K562 (cell line): ENCODE measurements around the gene HDAC10. TPM values are rescaled to one million over a fixed set of nuclear protein-coding genes. Genes with fewer than 3 reads are reported as not detected.

Experiments
- ATAC-seq: fragments of 200-7000 bp; cut with Tn5 transposase; 3 replicates; pipeline ENCODE4 v1.9.1; 2020; ENCODE audit warnings: moderate library complexity
- BruUV-seq: library from RNA; stranded (reverse); fragments of 400-500 nt; replicated peaks from 2 replicates; lab custom pipeline; 2021; lab: Mats Ljungman, UMichigan
- CTCF ChIA-PET: fragments of 300-600 bp; formaldehyde crosslinking; extraction: SDS; loops from one replicate; lab custom pipeline; 2021; ENCODE audit warnings: low intra/inter-chr PET ratio; lab: Yijun Ruan, JAX
- POLR2A ChIA-PET: fragments of 300-600, 350-650 bp; sonication (Branson Sonifier 250); formaldehyde crosslinking; extraction: SDS; loops from one replicate; lab custom pipeline; 2021; ENCODE audit warnings: antibody characterized with exemption, inconsistent platforms; lab: Yijun Ruan, JAX
- DNase-seq, 4 experiments: peaks; one replicate each; pipeline versions ENCODE4 v3.0.0 to v3.0.0-alpha.2; 2011 to 2018; ENCODE audit warnings: low spot score in 3 of 4, mixed read lengths in 3 of 4; ENCODE audit errors: extremely low read depth in 1 of 4
- FAIRE-seq: peaks from 2 replicates; lab custom pipeline; 2011; peaks lifted over from hg19 to GRCh38; lab: Jason Lieb, UNC
- H2AFZ ChIP-seq: 2 replicates; pipeline ENCODE4 v1.6.0; 2011; ENCODE audit warnings: low read depth, low read length, control low read depth, inconsistent platforms
- H3K27ac ChIP-seq: fragments of 200-600 bp; 3 replicates; pipeline ENCODE4 v1.8.0; 2011; ENCODE audit warnings: low read depth, mild to moderate bottlenecking, control low read depth, inconsistent platforms, low read length, moderate library complexity, mixed read lengths; ENCODE audit errors: extremely low read depth
- H3K27me3 ChIP-seq, 2 experiments: fragments of 300-600 bp in 1 of 2; 2 replicates in 1 of 2; 3 replicates in 1 of 2; pipeline versions ENCODE4 v1.6.0 to v1.8.0; 2011; ENCODE audit warnings: inconsistent platforms in 2 of 2, low read length in 2 of 2, mild to moderate bottlenecking in 1 of 2, mixed read lengths in 1 of 2, moderate library complexity in 1 of 2; ENCODE audit not compliant: control insufficient read depth in 2 of 2, insufficient read depth in 2 of 2
- H3K36me3 ChIP-seq: fragments of 300-600 bp; 3 replicates; pipeline ENCODE4 v1.8.0; 2011; ENCODE audit warnings: mild to moderate bottlenecking, low read length, inconsistent platforms; ENCODE audit not compliant: control insufficient read depth, insufficient read depth
- H3K4me1 ChIP-seq, 2 experiments: fragments of 200-600 bp in 1 of 2; replicated peaks in 1 of 2; 2 replicates in 1 of 2; 3 replicates in 1 of 2; pipeline versions ENCODE4 v1.5.1 to v1.8.0; 2011; ENCODE audit warnings: inconsistent platforms in 2 of 2, low read length in 2 of 2, mild to moderate bottlenecking in 1 of 2, mixed read lengths in 1 of 2, moderate library complexity in 1 of 2; ENCODE audit not compliant: control insufficient read depth in 2 of 2, insufficient read depth in 2 of 2
- H3K4me2 ChIP-seq: 2 replicates; pipeline ENCODE4 v1.6.1; 2011; ENCODE audit warnings: low read length, control low read depth, inconsistent platforms, mixed read lengths; ENCODE audit not compliant: insufficient read depth
- H3K4me3 ChIP-seq: fragments of 200-600 bp; sonication (generic), shearing (Covaris generic); 2 replicates; pipeline ENCODE4 v1.5.1; 2016; ENCODE audit warnings: control low read depth, inconsistent platforms
- H3K79me2 ChIP-seq: fragments of 200-600 bp; 3 replicates; pipeline ENCODE4 v1.8.0; 2011; ENCODE audit warnings: low read length, inconsistent platforms; ENCODE audit not compliant: control insufficient read depth, insufficient read depth
- H3K9ac ChIP-seq, 2 experiments: 2 replicates each; pipeline versions ENCODE4 v1.6.0 to v1.6.1; 2011; ENCODE audit warnings: low read depth in 2 of 2, low read length in 2 of 2, control low read depth in 1 of 2, inconsistent platforms in 1 of 2, mild to moderate bottlenecking in 1 of 2, mixed read lengths in 1 of 2; ENCODE audit not compliant: insufficient read depth in 1 of 2
- H3K9me1 ChIP-seq: one replicate; pipeline ENCODE4 v1.6.0; 2011; ENCODE audit warnings: inconsistent platforms, mild to moderate bottlenecking, low read length, moderate library complexity; ENCODE audit not compliant: control insufficient read depth, insufficient read depth
- H3K9me3 ChIP-seq: replicated peaks from 2 replicates; pipeline ENCODE4 v1.5.1; 2011; ENCODE audit warnings: low read depth, low read length, inconsistent platforms; ENCODE audit not compliant: control insufficient read depth, insufficient read depth
- H4K20me1 ChIP-seq: replicated peaks from 2 replicates; pipeline ENCODE4 v1.6.1; 2011; ENCODE audit warnings: low read length, inconsistent platforms, mixed read lengths; ENCODE audit not compliant: control insufficient read depth, insufficient read depth
- SRF ChIP-seq, 2 experiments: fragments of 250-450, 450-650 bp in 1 of 2; sonication (Bioruptor Pico) in 1 of 2; sonication (generic) in 1 of 2; formaldehyde crosslinking; IDR thresholded peaks; 2 replicates each; pipeline versions ENCODE4 v1.5.0 to v1.5.1; 2020 to 2022; ENCODE audit warnings: mild to moderate bottlenecking in 1 of 2, missing genetic modification reagents in 1 of 2
- WGBS: fragments of 100-300 bp; shearing (Covaris generic); methylation state at CpG from one replicate; pipeline ENCODE4 v1.1.6; 2016; ENCODE audit warnings: low coverage, mixed read lengths; ENCODE audit not compliant: insufficient coverage; ENCODE audit errors: missing lambda C conversion rate; 5-methylcytosine and 5-hydroxymethylcytosine counted together
- in situ Hi-C: fragments of 300-500 bp; cut with MboI; formaldehyde crosslinking; loops from 4 replicates; pipeline ENCODE4 v1.15.0; 2018; ENCODE audit warnings: inconsistent platforms, mixed read lengths
- intact Hi-C: fragments of 100-400 bp; cut with micrococcal nuclease; formaldehyde crosslinking; loops from 2 replicates; pipeline ENCODE4 v1.14.2; 2022
- polyA plus RNA-seq, 8 experiments: library from polyadenylated mRNA; depleted of rRNA in 4 of 8; stranded (reverse) in 5 of 8; unstranded in 3 of 8; fragments of >200 nt; fragmentation: Nextera tagmentation in 2 of 8; fragmentation: Illumina TruSeq in 1 of 8; extraction: Ambion mirVana in 2 of 8; extraction: Trizol in 1 of 8; gene quantifications; 2 replicates each; pipeline versions ENCODE4 v1.2.1 to v1.2.3, GENCODE V29; 2011 to 2014; ENCODE audit warnings: inconsistent platforms in 1 of 8, missing spikeins in 1 of 8
- total RNA-seq, 7 experiments: library from RNA; depleted of rRNA in 6 of 7; stranded (reverse); fragments of >200 nt in 6 of 7; fragmentation: Illumina TruSeq in 2 of 7; extraction: Trizol in 2 of 7; gene quantifications; 2 replicates each; pipeline versions ENCODE4 v1.2.1 to v1.2.3, GENCODE V29; 2011 to 2021; ENCODE audit warnings: low replicate concordance in 1 of 7
- TF ChIP-seq, protein P1 (sequence below): sonication (generic); formaldehyde crosslinking; IDR thresholded peaks from 2 replicates; pipeline ENCODE4 v1.8.1; 2023; ENCODE audit warnings: mild to moderate bottlenecking, missing genetic modification reagents

Gene HDAC10
- total and polyA plus RNA-seq, 9 of the 15 experiments (the other 6 are each of a cell fraction or from before 2014, with no cell fraction given) = 0.10 to 44.2 (median 6.5) TPM

GRCh38 chr22:50298937-50299784 is 48.1 kb upstream of the HDAC10 start:
- ATAC-seq = no peak
- POLR2A ChIA-PET = interaction anchor here (0.6 kb wide), 1 partner anchor 152 kb away, joined by 4 read pairs; no protein-coding TSS in a partner anchor
- DNase-seq = peak in 2 of 4 experiments; percentile 22 to 31
- no peaks in the 10 kb centered on the region; the same call in 2 of the 3 replicates for H3K36me3 ChIP-seq
- H3K4me2 ChIP-seq = no peak overlapping the region
- H3K79me2 ChIP-seq = peaks cover 45% of the 10 kb centered on the region
- CTCF ChIA-PET = no interaction called here
- intact Hi-C loops (no loop called here), in situ Hi-C loops (no loop called here)
- H3K4me1 ChIP-seq = peaks cover 6 to 71% of the 10 kb centered on the region in 2 experiments; a peak in 3 of 5 replicates
- no peak for FAIRE-seq
- no peak overlapping the region for H3K4me3 ChIP-seq
- WGBS = 88% methylated on average over 17 of the region's 59 CpGs
- TF ChIP-seq, protein P1, sequence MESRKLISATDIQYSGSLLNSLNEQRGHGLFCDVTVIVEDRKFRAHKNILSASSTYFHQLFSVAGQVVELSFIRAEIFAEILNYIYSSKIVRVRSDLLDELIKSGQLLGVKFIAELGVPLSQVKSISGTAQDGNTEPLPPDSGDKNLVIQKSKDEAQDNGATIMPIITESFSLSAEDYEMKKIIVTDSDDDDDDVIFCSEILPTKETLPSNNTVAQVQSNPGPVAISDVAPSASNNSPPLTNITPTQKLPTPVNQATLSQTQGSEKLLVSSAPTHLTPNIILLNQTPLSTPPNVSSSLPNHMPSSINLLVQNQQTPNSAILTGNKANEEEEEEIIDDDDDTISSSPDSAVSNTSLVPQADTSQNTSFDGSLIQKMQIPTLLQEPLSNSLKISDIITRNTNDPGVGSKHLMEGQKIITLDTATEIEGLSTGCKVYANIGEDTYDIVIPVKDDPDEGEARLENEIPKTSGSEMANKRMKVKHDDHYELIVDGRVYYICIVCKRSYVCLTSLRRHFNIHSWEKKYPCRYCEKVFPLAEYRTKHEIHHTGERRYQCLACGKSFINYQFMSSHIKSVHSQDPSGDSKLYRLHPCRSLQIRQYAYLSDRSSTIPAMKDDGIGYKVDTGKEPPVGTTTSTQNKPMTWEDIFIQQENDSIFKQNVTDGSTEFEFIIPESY = peak; percentile 58
- no peak for TF ChIP-seq SRF (CRISPR knock-in tag; IDR thresholded peaks at IDR 0.05)
- H3K27me3 ChIP-seq = no peaks in the 10 kb centered on the region
- H3K9ac ChIP-seq = no peak overlapping the region
- H3K27ac ChIP-seq = no peak overlapping the region
- H2AFZ ChIP-seq = no peak overlapping the region
- no peaks in the 10 kb centered on the region for H4K20me1 ChIP-seq
- no peaks in the 10 kb centered on the region for H3K9me3 ChIP-seq
- BruUV-seq = no TSS peak
- no peaks in the 10 kb centered on the region for H3K9me1 ChIP-seq
